Measurements from ENCODE around the gene NTM.

Gene NTM

DNA sequence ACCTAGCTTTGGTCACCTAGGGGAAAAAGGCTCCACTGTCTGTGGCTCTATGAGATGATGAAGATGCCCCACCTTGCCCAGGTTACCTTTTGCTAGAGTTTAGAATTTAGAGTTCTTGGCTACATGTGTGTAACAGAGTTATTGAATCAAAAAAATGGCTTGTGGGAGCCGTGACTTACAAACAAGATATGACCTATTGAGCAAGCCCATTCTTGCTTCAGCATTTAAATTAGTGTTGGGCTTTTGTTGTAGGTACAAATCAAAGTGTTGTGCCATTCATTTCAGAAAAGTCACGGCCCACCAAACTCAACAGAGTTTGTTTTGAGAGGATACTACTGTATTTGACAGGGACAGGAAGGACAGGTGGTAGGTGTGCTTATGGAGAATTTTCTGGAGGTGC lies 768.8 kb downstream of the NTM start:
- Histone ChIP-seq H3K36me3 (ENCODE audit: control insufficient read depth in 2 of 2, insufficient read depth in 1 of 2, low read length in 2 of 2) (no peaks in the 10 kb centered on the region), H3K4me3 (ENCODE audit: low read depth, low read length) (no peak overlapping the region), H3K4me1 (ENCODE audit: control insufficient read depth, insufficient read depth, low read length) (no peaks in the 10 kb centered on the region), H3K27ac (ENCODE audit: extremely low read depth, low read depth, low read length) (no peak overlapping the region), H3K9me3 (ENCODE audit: control insufficient read depth, insufficient read depth, low read depth, low read length) (no peaks in the 10 kb centered on the region)
- ChIA-PET CTCF (interaction anchor here (1.3 kb wide), 1 partner anchor 13 kb away, joined by 5 read pairs; no protein-coding TSS in a partner anchor), POLR2A (no interaction called here)
- TF ChIP-seq, protein P1, sequence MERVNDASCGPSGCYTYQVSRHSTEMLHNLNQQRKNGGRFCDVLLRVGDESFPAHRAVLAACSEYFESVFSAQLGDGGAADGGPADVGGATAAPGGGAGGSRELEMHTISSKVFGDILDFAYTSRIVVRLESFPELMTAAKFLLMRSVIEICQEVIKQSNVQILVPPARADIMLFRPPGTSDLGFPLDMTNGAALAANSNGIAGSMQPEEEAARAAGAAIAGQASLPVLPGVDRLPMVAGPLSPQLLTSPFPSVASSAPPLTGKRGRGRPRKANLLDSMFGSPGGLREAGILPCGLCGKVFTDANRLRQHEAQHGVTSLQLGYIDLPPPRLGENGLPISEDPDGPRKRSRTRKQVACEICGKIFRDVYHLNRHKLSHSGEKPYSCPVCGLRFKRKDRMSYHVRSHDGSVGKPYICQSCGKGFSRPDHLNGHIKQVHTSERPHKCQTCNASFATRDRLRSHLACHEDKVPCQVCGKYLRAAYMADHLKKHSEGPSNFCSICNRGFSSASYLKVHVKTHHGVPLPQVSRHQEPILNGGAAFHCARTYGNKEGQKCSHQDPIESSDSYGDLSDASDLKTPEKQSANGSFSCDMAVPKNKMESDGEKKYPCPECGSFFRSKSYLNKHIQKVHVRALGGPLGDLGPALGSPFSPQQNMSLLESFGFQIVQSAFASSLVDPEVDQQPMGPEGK (tag by site-specific recombination; IDR thresholded peaks at IDR 0.05) = no peak
- TF ChIP-seq ZNF175 (tag by site-specific recombination; IDR thresholded peaks at IDR 0.05) (no peak), ZNF248 (tag by site-specific recombination; IDR thresholded peaks at IDR 0.05) (no peak), ZNF121 (tag by site-specific recombination; IDR thresholded peaks at IDR 0.05) (no peak), ZNF2 (tag by site-specific recombination; IDR thresholded peaks at IDR 0.05) (no peak)

DNA sequence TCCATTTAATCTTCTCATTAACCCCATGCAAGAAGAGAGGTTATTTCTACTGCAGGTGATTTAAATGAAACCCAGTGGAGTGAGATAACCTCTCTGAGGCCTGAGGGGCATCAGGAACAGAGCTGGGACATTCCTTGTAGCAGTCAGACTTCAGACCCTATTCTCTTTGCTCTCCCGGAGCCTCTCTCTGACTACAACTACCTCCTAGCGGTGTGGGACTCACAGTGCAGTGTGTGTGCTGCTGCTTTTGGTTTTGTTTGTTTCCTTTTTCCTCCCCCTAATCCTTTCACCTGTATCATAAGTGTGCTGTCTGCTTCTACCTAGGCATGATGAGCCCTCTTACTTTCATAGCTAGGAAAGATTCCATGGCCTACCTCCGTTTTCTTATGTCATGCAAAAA lies 769.6 kb downstream of the NTM start:
- no peak overlapping the region for H3K4me3 ChIP-seq (ENCODE audit: low read depth, low read length)
- H3K9me3 ChIP-seq (ENCODE audit: control insufficient read depth, insufficient read depth, low read depth, low read length) = no peaks in the 10 kb centered on the region
- H3K4me1 ChIP-seq (ENCODE audit: control insufficient read depth, insufficient read depth, low read length) = no peaks in the 10 kb centered on the region
- H3K27ac ChIP-seq (ENCODE audit: extremely low read depth, low read depth, low read length) = no peak overlapping the region
- H3K36me3 ChIP-seq (ENCODE audit: control insufficient read depth in 2 of 2, insufficient read depth in 1 of 2, low read length in 2 of 2) = no peaks in the 10 kb centered on the region
- CTCF ChIA-PET = no interaction called here
- POLR2A ChIA-PET = no interaction called here
- TF ChIP-seq SP3 (tag by site-specific recombination; IDR thresholded peaks at IDR 0.05) (no peak), ZSCAN23 (tag by site-specific recombination; IDR thresholded peaks at IDR 0.05) (no peak), ZNF792 (tag by site-specific recombination; IDR thresholded peaks at IDR 0.05) (no peak), ZNF433 (tag by site-specific recombination; IDR thresholded peaks at IDR 0.05; ENCODE audit: low read depth) (no peak), ZNF560 (tag by site-specific recombination; IDR thresholded peaks at IDR 0.05; ENCODE audit: borderline replicate concordance) (no peak), ZNF394 (tag by site-specific recombination; IDR thresholded peaks at IDR 0.05; ENCODE audit: borderline replicate concordance) (no peak), ZNF660 (tag by site-specific recombination; IDR thresholded peaks at IDR 0.05) (no peak), HOXA7 (CRISPR knock-in tag; IDR thresholded peaks at IDR 0.05; ENCODE audit: borderline replicate concordance) (no peak), ZBTB17 (tag by site-specific recombination; IDR thresholded peaks at IDR 0.05) (no peak), ZNF223 (tag by site-specific recombination; IDR thresholded peaks at IDR 0.05) (no peak), TRIM28 (IDR thresholded peaks at IDR 0.05; ENCODE audit: borderline replicate concordance, low read length) (no peak), ZNF621 (tag by site-specific recombination; IDR thresholded peaks at IDR 0.05) (no peak), MYNN (tag by site-specific recombination; IDR thresholded peaks at IDR 0.05; ENCODE audit: borderline replicate concordance) (no peak), ZNF837 (tag by site-specific recombination; IDR thresholded peaks at IDR 0.05) (no peak), ZNF324 (tag by site-specific recombination; IDR thresholded peaks at IDR 0.05) (no peak)
- TF ChIP-seq, protein P2, sequence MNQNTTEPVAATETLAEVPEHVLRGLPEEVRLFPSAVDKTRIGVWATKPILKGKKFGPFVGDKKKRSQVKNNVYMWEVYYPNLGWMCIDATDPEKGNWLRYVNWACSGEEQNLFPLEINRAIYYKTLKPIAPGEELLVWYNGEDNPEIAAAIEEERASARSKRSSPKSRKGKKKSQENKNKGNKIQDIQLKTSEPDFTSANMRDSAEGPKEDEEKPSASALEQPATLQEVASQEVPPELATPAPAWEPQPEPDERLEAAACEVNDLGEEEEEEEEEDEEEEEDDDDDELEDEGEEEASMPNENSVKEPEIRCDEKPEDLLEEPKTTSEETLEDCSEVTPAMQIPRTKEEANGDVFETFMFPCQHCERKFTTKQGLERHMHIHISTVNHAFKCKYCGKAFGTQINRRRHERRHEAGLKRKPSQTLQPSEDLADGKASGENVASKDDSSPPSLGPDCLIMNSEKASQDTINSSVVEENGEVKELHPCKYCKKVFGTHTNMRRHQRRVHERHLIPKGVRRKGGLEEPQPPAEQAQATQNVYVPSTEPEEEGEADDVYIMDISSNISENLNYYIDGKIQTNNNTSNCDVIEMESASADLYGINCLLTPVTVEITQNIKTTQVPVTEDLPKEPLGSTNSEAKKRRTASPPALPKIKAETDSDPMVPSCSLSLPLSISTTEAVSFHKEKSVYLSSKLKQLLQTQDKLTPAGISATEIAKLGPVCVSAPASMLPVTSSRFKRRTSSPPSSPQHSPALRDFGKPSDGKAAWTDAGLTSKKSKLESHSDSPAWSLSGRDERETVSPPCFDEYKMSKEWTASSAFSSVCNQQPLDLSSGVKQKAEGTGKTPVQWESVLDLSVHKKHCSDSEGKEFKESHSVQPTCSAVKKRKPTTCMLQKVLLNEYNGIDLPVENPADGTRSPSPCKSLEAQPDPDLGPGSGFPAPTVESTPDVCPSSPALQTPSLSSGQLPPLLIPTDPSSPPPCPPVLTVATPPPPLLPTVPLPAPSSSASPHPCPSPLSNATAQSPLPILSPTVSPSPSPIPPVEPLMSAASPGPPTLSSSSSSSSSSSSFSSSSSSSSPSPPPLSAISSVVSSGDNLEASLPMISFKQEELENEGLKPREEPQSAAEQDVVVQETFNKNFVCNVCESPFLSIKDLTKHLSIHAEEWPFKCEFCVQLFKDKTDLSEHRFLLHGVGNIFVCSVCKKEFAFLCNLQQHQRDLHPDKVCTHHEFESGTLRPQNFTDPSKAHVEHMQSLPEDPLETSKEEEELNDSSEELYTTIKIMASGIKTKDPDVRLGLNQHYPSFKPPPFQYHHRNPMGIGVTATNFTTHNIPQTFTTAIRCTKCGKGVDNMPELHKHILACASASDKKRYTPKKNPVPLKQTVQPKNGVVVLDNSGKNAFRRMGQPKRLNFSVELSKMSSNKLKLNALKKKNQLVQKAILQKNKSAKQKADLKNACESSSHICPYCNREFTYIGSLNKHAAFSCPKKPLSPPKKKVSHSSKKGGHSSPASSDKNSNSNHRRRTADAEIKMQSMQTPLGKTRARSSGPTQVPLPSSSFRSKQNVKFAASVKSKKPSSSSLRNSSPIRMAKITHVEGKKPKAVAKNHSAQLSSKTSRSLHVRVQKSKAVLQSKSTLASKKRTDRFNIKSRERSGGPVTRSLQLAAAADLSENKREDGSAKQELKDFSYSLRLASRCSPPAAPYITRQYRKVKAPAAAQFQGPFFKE (tag by site-specific recombination; IDR thresholded peaks at IDR 0.05; ENCODE audit: borderline replicate concordance) = no peak
- TF ChIP-seq, protein P3, sequence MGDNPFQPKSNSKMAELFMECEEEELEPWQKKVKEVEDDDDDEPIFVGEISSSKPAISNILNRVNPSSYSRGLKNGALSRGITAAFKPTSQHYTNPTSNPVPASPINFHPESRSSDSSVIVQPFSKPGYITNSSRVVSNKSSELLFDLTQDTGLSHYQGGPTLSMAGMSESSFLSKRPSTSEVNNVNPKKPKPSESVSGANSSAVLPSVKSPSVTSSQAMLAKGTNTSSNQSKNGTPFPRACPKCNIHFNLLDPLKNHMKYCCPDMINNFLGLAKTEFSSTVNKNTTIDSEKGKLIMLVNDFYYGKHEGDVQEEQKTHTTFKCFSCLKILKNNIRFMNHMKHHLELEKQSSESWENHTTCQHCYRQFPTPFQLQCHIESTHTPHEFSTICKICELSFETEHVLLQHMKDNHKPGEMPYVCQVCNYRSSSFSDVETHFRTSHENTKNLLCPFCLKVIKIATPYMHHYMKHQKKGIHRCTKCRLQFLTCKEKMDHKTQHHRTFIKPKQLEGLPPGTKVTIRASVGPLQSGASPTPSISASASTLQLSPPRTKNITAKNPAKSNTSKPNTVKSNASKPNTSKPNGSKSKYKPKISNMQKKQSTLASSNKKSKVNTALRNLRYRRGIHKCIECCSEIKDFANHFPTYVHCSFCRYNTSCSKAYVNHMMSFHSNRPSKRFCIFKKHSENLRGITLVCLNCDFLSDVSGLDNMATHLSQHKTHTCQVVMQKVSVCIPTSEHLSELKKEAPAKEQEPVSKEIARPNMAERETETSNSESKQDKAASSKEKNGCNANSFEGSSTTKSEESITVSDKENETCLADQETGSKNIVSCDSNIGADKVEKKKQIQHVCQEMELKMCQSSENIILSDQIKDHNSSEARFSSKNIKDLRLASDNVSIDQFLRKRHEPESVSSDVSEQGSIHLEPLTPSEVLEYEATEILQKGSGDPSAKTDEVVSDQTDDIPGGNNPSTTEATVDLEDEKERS (tag by site-specific recombination; IDR thresholded peaks at IDR 0.05) = no peak
- TF ChIP-seq, protein P4, sequence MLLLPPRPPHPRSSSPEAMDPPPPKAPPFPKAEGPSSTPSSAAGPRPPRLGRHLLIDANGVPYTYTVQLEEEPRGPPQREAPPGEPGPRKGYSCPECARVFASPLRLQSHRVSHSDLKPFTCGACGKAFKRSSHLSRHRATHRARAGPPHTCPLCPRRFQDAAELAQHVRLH (tag by site-specific recombination; IDR thresholded peaks at IDR 0.05) = no peak
- TF ChIP-seq, protein P5, sequence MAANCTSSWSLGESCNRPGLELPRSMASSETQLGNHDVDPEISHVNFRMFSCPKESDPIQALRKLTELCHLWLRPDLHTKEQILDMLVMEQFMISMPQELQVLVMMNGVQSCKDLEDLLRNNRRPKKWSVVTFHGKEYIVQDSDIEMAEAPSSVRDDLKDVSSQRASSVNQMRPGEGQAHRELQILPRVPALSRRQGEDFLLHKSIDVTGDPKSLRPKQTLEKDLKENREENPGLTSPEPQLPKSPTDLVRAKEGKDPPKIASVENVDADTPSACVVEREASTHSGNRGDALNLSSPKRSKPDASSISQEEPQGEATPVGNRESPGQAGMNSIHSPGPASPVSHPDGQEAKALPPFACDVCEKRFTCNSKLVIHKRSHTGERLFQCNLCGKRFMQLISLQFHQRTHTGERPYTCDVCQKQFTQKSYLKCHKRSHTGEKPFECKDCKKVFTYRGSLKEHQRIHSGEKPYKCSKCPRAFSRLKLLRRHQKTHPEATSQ (tag by site-specific recombination; IDR thresholded peaks at IDR 0.05) = no peak

Data from HEK293 (cell line).